T-cell (primary cell): ENCODE results near the gene MAPK8IP1. TPM values are rescaled to one million over a fixed set of nuclear protein-coding genes. Genes with fewer than 3 reads are reported as not detected.

Experiments used
- ATAC-seq, 4 experiments: fragments of 200-7000 bp in 3 of 4; fragments of 150-1000 bp in 1 of 4; cut with Tn5 transposase; replicated peaks in 1 of 4; 1 replicate in 3 of 4; 2 replicates in 1 of 4; pipeline ENCODE4 v1.10.0; 2021; ENCODE audit warnings: moderate library complexity in 3 of 4, mild to moderate bottlenecking in 2 of 4, moderate number of reproducible peaks in 1 of 4
- CTCF ChIA-PET, 2 donors: fragments of 300-600 bp; sonication (Branson Sonifier 250); formaldehyde crosslinking; loops; one replicate each; lab custom pipeline; 2022; ENCODE audit warnings: antibody characterized with exemption in 2 of 2; lab: Charles Lee
- POLR2A ChIA-PET, 2 donors: fragments of 300-600 bp; sonication (Branson Sonifier 250); formaldehyde crosslinking; loops; one replicate each; lab custom pipeline; 2022; ENCODE audit warnings: antibody characterized with exemption in 2 of 2; lab: Charles Lee
- DNase-seq, 35 experiments: peaks; one replicate each; pipeline versions ENCODE4 v3.0.0 to v3.0.0-alpha.2; 2013 to 2023
- H3K27ac ChIP-seq: one replicate; pipeline ENCODE4 v1.5.1; 2013; ENCODE audit warnings: low read length
- H3K27me3 ChIP-seq, 2 experiments: replicated peaks in 1 of 2; 1 replicate in 1 of 2; 2 replicates in 1 of 2; pipeline versions ENCODE4 v1.6.1 to v1.7.0; 2013; ENCODE audit warnings: low read length in 1 of 2, mixed read lengths in 1 of 2; ENCODE audit not compliant: control insufficient read depth in 2 of 2, insufficient read depth in 2 of 2; ENCODE audit errors: extremely low read depth in 1 of 2
- H3K36me3 ChIP-seq, 2 donors: 1 replicate in 1 of 2; 2 replicates in 1 of 2; pipeline versions ENCODE4 v1.6.1 to v1.7.0; 2013; ENCODE audit warnings: low read length in 1 of 2; ENCODE audit not compliant: control insufficient read depth in 2 of 2, insufficient read depth in 1 of 2; ENCODE audit errors: extremely low read depth in 1 of 2
- H3K4me1 ChIP-seq, 2 experiments: 1 replicate in 1 of 2; 2 replicates in 1 of 2; pipeline versions ENCODE4 v1.6.1 to v1.7.0; 2013; ENCODE audit warnings: low read length in 2 of 2, mixed read lengths in 1 of 2; ENCODE audit not compliant: insufficient read depth in 2 of 2, control insufficient read depth in 1 of 2; ENCODE audit errors: extremely low read depth in 1 of 2
- H3K4me3 ChIP-seq, 2 donors: 1 replicate in 1 of 2; 2 replicates in 1 of 2; pipeline versions ENCODE4 v1.5.1 to v1.7.0; 2013; ENCODE audit warnings: mild to moderate bottlenecking in 2 of 2, low read length in 1 of 2, moderate library complexity in 1 of 2; ENCODE audit not compliant: control insufficient read depth in 1 of 2; ENCODE audit errors: extremely low read depth in 1 of 2
- H3K9me3 ChIP-seq: 2 replicates; pipeline ENCODE4 v1.7.0; 2013
- H3K27ac Mint-ChIP-seq, 2 donors: one replicate each; pipeline ENCODE4 v1.8.0; 2020 to 2021; ENCODE audit warnings: mild to moderate bottlenecking in 2 of 2, mixed read lengths in 2 of 2
- H3K27me3 Mint-ChIP-seq, 2 donors: one replicate each; pipeline ENCODE4 v1.8.0; 2021 to 2022; ENCODE audit warnings: mixed read lengths in 2 of 2
- H3K36me3 Mint-ChIP-seq: one replicate; pipeline ENCODE4 v1.8.0; 2021; ENCODE audit warnings: mixed read lengths
- H3K4me1 Mint-ChIP-seq, 3 donors: one replicate each; pipeline ENCODE4 v1.8.0; 2020 to 2022; ENCODE audit warnings: mixed read lengths in 3 of 3, mild to moderate bottlenecking in 1 of 3
- H3K4me3 Mint-ChIP-seq, 3 donors: one replicate each; pipeline ENCODE4 v1.8.0; 2020 to 2022; ENCODE audit warnings: mild to moderate bottlenecking in 3 of 3, mixed read lengths in 3 of 3, moderate library complexity in 3 of 3
- H3K9me3 Mint-ChIP-seq, 3 donors: one replicate each; pipeline ENCODE4 v1.8.0; 2020 to 2022; ENCODE audit warnings: mixed read lengths in 3 of 3
- WGBS: methylation state at CpG from one replicate; pipeline ENCODE4 v1.1.5; 2013; ENCODE audit warnings: missing lambda C conversion rate; ENCODE audit not compliant: insufficient coverage; 5-methylcytosine and 5-hydroxymethylcytosine counted together
- total RNA-seq, 35 experiments: library from RNA in 6 of 35; stranded (reverse) in 6 of 35; fragments of 120-200 nt in 1 of 35; gene quantifications; one replicate each; pipeline versions ENCODE4 v1.2.1 to v1.2.4 and lab custom pipeline; 2013 to 2026

Gene MAPK8IP1
- total RNA-seq, 5 donors from 2014 or later (not counting 1 experiment from before 2014, with no cell fraction given), result 0.90 to 9.9 (median 1.8) TPM

GRCh38 chr11:45851228-45851627, 34.2 kb upstream of the MAPK8IP1 start:
- no peaks in the 10 kb centered on the region for H3K9me3 Mint-ChIP-seq
- ATAC-seq (no peak), DNase-seq (no peak)
- H3K9me3 ChIP-seq, result no peaks in the 10 kb centered on the region
- H3K27me3 Mint-ChIP-seq, result no peaks in the 10 kb centered on the region
- peaks cover 3 to 29% of the 10 kb centered on the region in 2 donors for H3K36me3 ChIP-seq
- H3K4me1 Mint-ChIP-seq, result peaks cover 48 to 62% (median 56%) of the 10 kb centered on the region in 3 donors
- 100% methylated on average over 1 of the region's 2 CpGs for WGBS
- no peak overlapping the region for H3K27ac Mint-ChIP-seq
- ChIA-PET CTCF (interaction anchor here in 1 of 2 donors (1.1 to 2.3 kb wide), 2 partner anchors 22 to 80 kb away, joined by 3 to 6 read pairs; no protein-coding TSS in a partner anchor), POLR2A (interaction anchor here (0.5 to 1.3 kb wide), 5 partner anchors 9 to 47 kb away, joined by 3 to 6 read pairs (median 3); no protein-coding TSS in a partner anchor)
- H3K36me3 Mint-ChIP-seq, result peaks cover 20% of the 10 kb centered on the region
- H3K27ac ChIP-seq, result no peak overlapping the region
- no peak overlapping the region for H3K4me3 ChIP-seq
- H3K27me3 ChIP-seq, result no peaks in the 10 kb centered on the region
- H3K4me1 ChIP-seq, result peaks cover 17 to 48% of the 10 kb centered on the region in 2 experiments
- H3K4me3 Mint-ChIP-seq, result no peak overlapping the region

GRCh38 chr11:45852018-45852711, 33.3 kb upstream of the MAPK8IP1 start:
- peaks cover 39 to 52% (median 47%) of the 10 kb centered on the region in 3 donors for H3K4me1 Mint-ChIP-seq
- no peak overlapping the region for H3K27ac ChIP-seq

GRCh38 chr11:45852712-45853101, 32.7 kb upstream of the MAPK8IP1 start:
- no peak overlapping the region for H3K27ac Mint-ChIP-seq
- H3K36me3 Mint-ChIP-seq, result peaks cover 30% of the 10 kb centered on the region
- ATAC-seq (no peak), DNase-seq (no peak)
- POLR2A ChIA-PET, result no interaction called here
- no peak overlapping the region for H3K4me3 Mint-ChIP-seq
- H3K9me3 Mint-ChIP-seq, result no peaks in the 10 kb centered on the region
- H3K27ac ChIP-seq, result no peak overlapping the region
- H3K4me3 ChIP-seq, result no peak overlapping the region
- CTCF ChIA-PET, result no interaction called here
- peaks cover 44 to 52% (median 47%) of the 10 kb centered on the region in 3 donors for H3K4me1 Mint-ChIP-seq
- no peaks in the 10 kb centered on the region for H3K27me3 Mint-ChIP-seq
- peaks cover 15 to 39% of the 10 kb centered on the region in 2 experiments for H3K4me1 ChIP-seq
- H3K9me3 ChIP-seq, result no peaks in the 10 kb centered on the region
- H3K36me3 ChIP-seq, result peaks cover 10 to 42% of the 10 kb centered on the region in 2 donors
- no CpG with 5 or more reads among the region's 1 CpG for WGBS
- no peaks in the 10 kb centered on the region for H3K27me3 ChIP-seq

More at GRCh38 chr11:45852018-45852711, 33.3 kb upstream of the MAPK8IP1 start:
- Mint-ChIP-seq H3K27me3 (no peaks in the 10 kb centered on the region), H3K4me3 (no peak overlapping the region), H3K27ac (no peak overlapping the region), H3K36me3 (peaks cover 26% of the 10 kb centered on the region), H3K9me3 (no peaks in the 10 kb centered on the region)
- WGBS, result no CpG with 5 or more reads among the region's 4 CpGs
- Histone ChIP-seq H3K27me3 (no peaks in the 10 kb centered on the region), H3K36me3 (peaks cover 10 to 36% of the 10 kb centered on the region in 2 donors), H3K9me3 (no peaks in the 10 kb centered on the region), H3K4me3 (no peak overlapping the region), H3K4me1 (peaks cover 15 to 39% of the 10 kb centered on the region in 2 experiments)
- POLR2A ChIA-PET, result interaction anchor here (0.8 to 1.3 kb wide), 3 partner anchors 9 to 46 kb away, joined by 3 read pairs; no protein-coding TSS in a partner anchor
- ATAC-seq, result no peak
- CTCF ChIA-PET, result no interaction called here
- no peak for DNase-seq

GRCh38 chr11:45853332-45854219, 31.9 kb upstream of the MAPK8IP1 start:
- peaks cover 34% of the 10 kb centered on the region for H3K36me3 Mint-ChIP-seq
- Histone ChIP-seq H3K9me3 (no peaks in the 10 kb centered on the region), H3K36me3 (peaks cover 12 to 50% of the 10 kb centered on the region in 2 donors), H3K4me1 (peaks cover 10 to 31% of the 10 kb centered on the region in 2 experiments), H3K27me3 (no peaks in the 10 kb centered on the region), H3K27ac (no peak overlapping the region), H3K4me3 (no peak overlapping the region)
- no peak for ATAC-seq
- CTCF ChIA-PET, result interaction anchor here in 1 of 2 donors (0.9 kb wide), 1 partner anchor 9 kb away, joined by 3 read pairs; no protein-coding TSS in a partner anchor
- no peaks in the 10 kb centered on the region for H3K9me3 Mint-ChIP-seq
- no peak overlapping the region for H3K27ac Mint-ChIP-seq
- no peak for DNase-seq
- no peaks in the 10 kb centered on the region for H3K27me3 Mint-ChIP-seq
- 89% methylated on average over 4 of the region's 7 CpGs for WGBS
- peaks cover 38 to 46% (median 40%) of the 10 kb centered on the region in 3 donors for H3K4me1 Mint-ChIP-seq
- no peak overlapping the region for H3K4me3 Mint-ChIP-seq
- POLR2A ChIA-PET, result interaction anchor here in 1 of 2 donors (0.6 to 1.1 kb wide), 2 partner anchors 8 to 10 kb away, joined by 3 to 4 read pairs; no protein-coding TSS in a partner anchor

- Mint-ChIP-seq H3K27ac (no peak overlapping the region), H3K27me3 (no peaks in the 10 kb centered on the region), H3K36me3 (peaks cover 38% of the 10 kb centered on the region), H3K9me3 (no peaks in the 10 kb centered on the region), H3K4me1 (peaks cover 24 to 34% (median 26%) of the 10 kb centered on the region in 3 donors), H3K4me3 (no peak overlapping the region)
- DNase-seq, result no peak
- Histone ChIP-seq H3K36me3 (peaks cover 12 to 65% of the 10 kb centered on the region in 2 donors), H3K4me3 (no peak overlapping the region), H3K27ac (no peak overlapping the region), H3K9me3 (no peaks in the 10 kb centered on the region), H3K4me1 (peaks cover 3 to 15% of the 10 kb centered on the region in 2 experiments), H3K27me3 (no peaks in the 10 kb centered on the region)
- no peak for ATAC-seq
- 75% methylated on average over 4 of the region's 5 CpGs for WGBS
- CTCF ChIA-PET, result no interaction called here
- POLR2A ChIA-PET, result no interaction called here
These were observed 30.1 kb upstream of the MAPK8IP1 start for GRCh38 chr11:45855308-45855707.

GRCh38 chr11:45856044-45856468, 29.4 kb upstream of the MAPK8IP1 start:
- ATAC-seq (no peak), DNase-seq (no peak)
- POLR2A ChIA-PET, result no interaction called here
- CTCF ChIA-PET, result no interaction called here
- H3K27ac ChIP-seq, result no peak overlapping the region
- H3K4me1 ChIP-seq, result peaks cover 0 to 12% of the 10 kb centered on the region in 2 experiments
- WGBS, result 100% methylated on average over 5 of the region's 6 CpGs
- Mint-ChIP-seq H3K4me1 (peaks cover 17 to 26% (median 19%) of the 10 kb centered on the region in 3 donors), H3K36me3 (peaks cover 39% of the 10 kb centered on the region), H3K4me3 (no peak overlapping the region), H3K27ac (no peak overlapping the region), H3K27me3 (no peaks in the 10 kb centered on the region), H3K9me3 (no peaks in the 10 kb centered on the region)
- H3K27me3 ChIP-seq, result no peaks in the 10 kb centered on the region
- H3K9me3 ChIP-seq, result no peaks in the 10 kb centered on the region
- no peak overlapping the region for H3K4me3 ChIP-seq
- peaks cover 14 to 69% of the 10 kb centered on the region in 2 donors for H3K36me3 ChIP-seq
